Activated naive CD4-positive, alpha-beta T cell treated with anti-CD3 and anti-CD28 coated beads, Interleukin-2, amount 50 U/mL, for 72 hours (primary cell): ENCODE results near the gene DLGAP1. TPM values are rescaled to one million over a fixed set of nuclear protein-coding genes. Genes with fewer than 3 reads are reported as not detected.
A peak's percentile ranks its signal among the peaks of the same experiment; 100 is the strongest.
"Not testable (repeated sequence)": the region's sequence is repeated elsewhere in the genome, so short reads cannot be mapped to it uniquely, and the experiment has no call there.

Source experiments
- ATAC-seq, 2 donors: fragments of 150-1000 bp; cut with Tn5 transposase; 2 replicates each; pipeline ENCODE4 v1.10.0; 2021; ENCODE audit warnings: mild to moderate bottlenecking in 2 of 2, moderate library complexity in 2 of 2
- DNase-seq, 2 donors: peaks; one replicate each; pipeline ENCODE4 v3.0.0; 2021 to 2022; ENCODE audit warnings: low spot score in 2 of 2
- H3K27ac Mint-ChIP-seq, 2 donors: one replicate each; pipeline ENCODE4 v1.8.0; 2022; ENCODE audit warnings: mild to moderate bottlenecking in 2 of 2, mixed read lengths in 2 of 2
- H3K36me3 Mint-ChIP-seq, 2 donors: one replicate each; pipeline ENCODE4 v1.8.0; 2022; ENCODE audit warnings: mixed read lengths in 2 of 2
- H3K9me3 Mint-ChIP-seq, 2 donors: one replicate each; pipeline ENCODE4 v1.8.0; 2022; ENCODE audit warnings: mixed read lengths in 2 of 2
- total RNA-seq, 2 donors: library from RNA; stranded (reverse); gene quantifications; one replicate each; pipeline ENCODE4 v1.2.3, GENCODE V29; 2022

Gene DLGAP1
- total RNA-seq, 2 donors from 2014 or later = not detected

DNA sequence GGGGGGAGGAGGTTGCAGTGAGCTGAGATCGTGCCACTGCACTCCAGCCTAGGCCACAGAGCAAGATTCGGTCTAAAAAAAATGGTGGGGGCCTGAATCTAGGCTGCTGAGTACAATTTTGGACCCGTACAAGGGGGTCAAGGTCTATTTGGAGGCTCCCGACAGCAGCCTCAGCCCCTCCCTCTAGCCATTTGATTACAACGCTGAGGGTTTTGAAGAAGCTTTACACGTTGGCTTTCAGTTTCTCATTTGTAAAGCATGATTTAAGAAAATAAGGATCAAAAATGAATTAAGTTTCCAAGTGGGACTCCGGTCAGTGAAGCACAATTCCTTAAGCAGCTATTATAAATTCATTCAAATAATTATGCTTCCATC is 871.2 kb downstream of the DLGAP1 start:
- DNase-seq (no peak), ATAC-seq (no peak)
- H3K36me3 Mint-ChIP-seq = peaks cover 0 to 5% of the 10 kb centered on the region in 2 donors
- H3K27ac Mint-ChIP-seq = peak overlapping the region in 1 of 2 donors; percentile 79
- no peaks in the 10 kb centered on the region for H3K9me3 Mint-ChIP-seq

DNA sequence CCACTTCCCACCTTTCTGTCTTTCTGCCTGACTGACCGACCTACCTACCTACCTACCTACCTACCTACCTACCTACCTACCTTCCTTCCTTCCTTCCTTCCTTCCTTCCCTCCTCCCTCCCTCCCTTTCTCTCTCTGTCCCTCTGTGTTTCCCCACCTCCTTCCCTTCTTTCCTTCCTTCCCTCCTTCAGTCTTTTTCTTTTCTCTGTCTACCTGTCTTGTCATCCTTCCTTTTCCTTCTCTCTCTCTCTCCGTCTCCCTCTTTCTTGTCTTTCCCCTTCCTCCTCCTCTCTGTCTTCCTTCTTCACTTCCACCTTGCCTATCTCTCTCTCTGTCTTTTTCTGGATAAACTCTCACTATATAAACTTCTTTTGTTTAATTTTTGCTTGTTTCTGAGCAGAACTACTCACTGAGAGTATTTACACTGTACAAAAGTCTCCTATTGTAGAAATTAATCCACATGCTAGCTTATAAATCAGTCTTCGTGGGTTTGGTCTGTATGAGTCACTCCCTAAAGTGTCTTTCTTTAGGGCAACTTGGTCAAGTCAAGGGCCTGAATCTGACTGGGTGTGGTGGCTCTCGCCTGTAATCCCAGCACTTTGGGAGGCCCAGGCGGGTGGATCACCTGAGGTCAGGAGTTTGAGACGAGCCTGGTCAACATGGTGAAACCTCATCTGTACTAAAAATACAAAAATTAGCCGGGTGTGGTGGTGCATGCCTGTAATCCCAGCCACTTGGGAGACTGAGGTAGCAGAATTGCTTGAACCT is 871.8 kb downstream of the DLGAP1 start:
- ATAC-seq = peak in 1 of 2 donors; percentile 21
- DNase-seq, H3K9me3 Mint-ChIP-seq, H3K36me3 Mint-ChIP-seq: not testable (repeated sequence)
- H3K27ac Mint-ChIP-seq = peak overlapping the region in 1 of 2 donors; percentile 79

DNA sequence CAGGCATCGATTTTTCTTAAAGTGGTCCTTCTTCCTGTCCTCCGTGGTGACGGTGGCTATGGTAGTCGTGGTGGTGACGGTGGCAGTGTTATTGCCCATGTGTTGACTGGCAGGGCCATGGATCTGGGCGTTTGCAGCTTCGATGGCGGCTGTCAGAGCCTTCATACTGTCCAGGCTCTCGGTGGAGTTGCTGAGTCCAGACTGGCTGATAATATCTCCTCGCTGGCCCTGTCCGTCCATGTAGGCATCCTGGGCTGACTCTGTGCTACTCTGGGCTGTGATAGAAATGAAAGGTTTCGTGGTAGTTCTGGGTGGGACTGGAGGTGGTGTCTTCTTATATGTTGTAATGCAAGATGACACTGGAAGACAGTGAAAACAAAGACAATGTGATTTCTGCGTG is 873.2 kb downstream of the DLGAP1 start:
- Mint-ChIP-seq H3K27ac (no peak overlapping the region), H3K9me3 (no peaks in the 10 kb centered on the region), H3K36me3 (no peaks in the 10 kb centered on the region)
- ATAC-seq = no peak
- no peak for DNase-seq

DNA sequence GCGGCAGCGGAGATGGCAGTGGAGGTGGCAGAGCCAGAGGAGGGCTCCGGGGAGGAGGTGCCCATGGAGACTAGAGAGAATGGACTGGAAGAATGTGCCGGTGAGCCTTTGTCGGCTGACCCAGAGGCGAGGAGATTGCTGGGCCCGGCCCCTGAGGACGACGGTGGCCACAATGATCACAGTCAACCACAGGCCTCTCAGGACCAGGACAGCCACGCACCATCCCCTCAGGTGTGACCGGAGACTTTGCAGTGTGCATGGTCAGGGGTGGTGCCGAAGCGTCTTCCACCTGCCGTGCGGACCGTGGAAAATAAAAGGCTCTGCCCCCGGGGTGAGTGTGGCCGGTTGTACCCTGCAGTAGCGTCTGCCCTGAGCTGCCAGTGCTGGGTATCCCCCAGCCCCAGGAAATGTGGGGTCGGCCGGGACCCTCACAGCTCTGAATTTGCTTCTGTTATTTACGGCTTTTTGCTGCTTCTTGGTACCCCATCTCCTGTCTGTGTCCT is 874.5 kb downstream of the DLGAP1 start:
- DNase-seq, ATAC-seq, H3K36me3 Mint-ChIP-seq, H3K9me3 Mint-ChIP-seq: not testable (repeated sequence)
- H3K27ac Mint-ChIP-seq = peak overlapping the region in 1 of 2 donors; percentile 36

DNA sequence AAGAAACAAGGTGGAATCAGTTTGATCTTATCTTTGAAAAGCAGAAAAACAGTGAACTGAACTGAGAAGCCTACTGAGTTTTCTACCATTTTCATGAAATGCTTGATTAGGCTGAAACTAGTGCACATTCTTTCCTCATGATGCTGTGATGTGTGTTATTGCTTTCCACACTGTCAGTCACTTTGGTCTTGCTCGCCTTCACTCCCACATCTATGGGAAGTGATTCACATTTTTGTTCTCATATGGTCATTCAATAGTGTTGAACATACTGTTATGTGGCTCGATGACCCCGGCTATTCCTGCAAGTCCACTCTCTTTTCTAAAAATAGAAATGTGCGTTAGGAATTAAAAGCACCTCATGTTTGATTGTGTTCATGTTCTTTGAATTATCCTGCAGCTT is 875.4 kb downstream of the DLGAP1 start:
- no peaks in the 10 kb centered on the region for H3K9me3 Mint-ChIP-seq
- no peak overlapping the region for H3K27ac Mint-ChIP-seq
- DNase-seq = no peak
- no peak for ATAC-seq
- H3K36me3 Mint-ChIP-seq = no peaks in the 10 kb centered on the region

DNA sequence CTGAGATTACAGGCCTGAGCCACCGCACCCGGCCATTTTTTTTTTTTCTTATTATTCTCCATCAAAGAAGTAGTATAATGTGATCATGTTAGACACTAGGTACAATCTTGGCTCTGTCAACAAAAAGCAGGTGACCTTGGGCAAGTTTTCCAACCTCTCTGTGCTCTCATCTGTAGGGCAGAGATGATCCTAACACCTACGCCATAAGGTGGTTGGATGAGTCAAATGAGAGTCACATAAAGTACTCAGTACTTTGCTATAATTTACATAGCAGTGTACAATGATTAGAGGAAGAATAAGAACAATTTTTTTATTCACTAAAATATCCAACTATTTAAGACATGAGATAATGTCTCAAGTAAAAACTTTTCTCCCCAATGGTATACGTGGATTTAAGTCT is 876.5 kb downstream of the DLGAP1 start:
- ATAC-seq = peak; percentile 88 to 95
- no peak overlapping the region for H3K27ac Mint-ChIP-seq
- H3K36me3 Mint-ChIP-seq = no peaks in the 10 kb centered on the region
- H3K9me3 Mint-ChIP-seq = no peaks in the 10 kb centered on the region
- no peak for DNase-seq

- no peaks in the 10 kb centered on the region for H3K36me3 Mint-ChIP-seq
- no peaks in the 10 kb centered on the region for H3K9me3 Mint-ChIP-seq
- H3K27ac Mint-ChIP-seq = no peak overlapping the region
- no peak for DNase-seq
- no peak for ATAC-seq
Observed at GRCh38 chr18:3577281-3577855, 877.7 kb downstream of the DLGAP1 start.

GRCh38 chr18:3572761-3573160 is 882.3 kb downstream of the DLGAP1 start:
- no peak overlapping the region for H3K27ac Mint-ChIP-seq
- H3K36me3 Mint-ChIP-seq = no peaks in the 10 kb centered on the region
- ATAC-seq (no peak), DNase-seq (no peak)
- H3K9me3 Mint-ChIP-seq = no peaks in the 10 kb centered on the region

DNA sequence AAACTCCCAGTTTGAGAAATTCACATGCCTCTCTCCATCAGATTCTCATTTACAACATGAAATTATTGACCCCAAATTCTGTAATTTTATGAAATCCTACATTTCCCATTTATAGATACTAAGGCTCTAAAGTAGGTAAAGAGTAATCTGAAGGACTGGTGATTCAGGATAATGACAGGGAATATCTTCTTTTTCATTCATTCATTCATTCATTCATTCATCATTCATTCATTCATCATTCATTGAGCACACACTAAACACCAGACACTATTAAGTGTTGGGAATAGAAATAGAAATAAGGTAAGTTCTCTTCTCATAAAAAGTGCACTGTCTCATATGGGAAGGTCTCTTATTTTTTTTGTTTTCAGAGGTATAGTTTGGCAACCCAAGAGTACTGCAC is 888.3 kb downstream of the DLGAP1 start:
- peaks cover 0 to 11% of the 10 kb centered on the region in 2 donors for H3K36me3 Mint-ChIP-seq
- H3K27ac Mint-ChIP-seq = no peak overlapping the region
- H3K9me3 Mint-ChIP-seq = peaks cover 5 to 6% of the 10 kb centered on the region in 2 donors
- DNase-seq (no peak), ATAC-seq (no peak)

DNA sequence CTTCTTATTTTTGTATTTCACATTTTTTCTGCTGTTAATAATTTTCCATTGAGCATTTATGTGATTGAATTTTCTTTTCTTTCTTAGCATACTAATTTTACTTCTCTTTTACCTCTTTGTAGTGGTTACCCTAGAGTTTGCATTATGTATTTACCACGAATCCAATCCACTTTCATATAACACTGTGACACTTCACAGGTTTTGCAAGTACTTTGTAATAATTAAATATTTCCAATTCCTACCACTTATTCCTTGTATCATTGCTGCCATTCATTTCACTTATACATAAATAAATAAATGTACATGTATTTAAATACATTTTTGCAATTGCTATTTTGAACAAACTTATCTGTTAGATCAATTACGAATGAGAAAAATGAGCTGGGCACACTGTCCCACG is 894.4 kb downstream of the DLGAP1 start:
- Mint-ChIP-seq H3K9me3 (peaks cover 5 to 6% of the 10 kb centered on the region in 2 donors), H3K27ac (no peak overlapping the region), H3K36me3 (peaks cover 0 to 11% of the 10 kb centered on the region in 2 donors)
- DNase-seq = no peak
- ATAC-seq = no peak

DNA sequence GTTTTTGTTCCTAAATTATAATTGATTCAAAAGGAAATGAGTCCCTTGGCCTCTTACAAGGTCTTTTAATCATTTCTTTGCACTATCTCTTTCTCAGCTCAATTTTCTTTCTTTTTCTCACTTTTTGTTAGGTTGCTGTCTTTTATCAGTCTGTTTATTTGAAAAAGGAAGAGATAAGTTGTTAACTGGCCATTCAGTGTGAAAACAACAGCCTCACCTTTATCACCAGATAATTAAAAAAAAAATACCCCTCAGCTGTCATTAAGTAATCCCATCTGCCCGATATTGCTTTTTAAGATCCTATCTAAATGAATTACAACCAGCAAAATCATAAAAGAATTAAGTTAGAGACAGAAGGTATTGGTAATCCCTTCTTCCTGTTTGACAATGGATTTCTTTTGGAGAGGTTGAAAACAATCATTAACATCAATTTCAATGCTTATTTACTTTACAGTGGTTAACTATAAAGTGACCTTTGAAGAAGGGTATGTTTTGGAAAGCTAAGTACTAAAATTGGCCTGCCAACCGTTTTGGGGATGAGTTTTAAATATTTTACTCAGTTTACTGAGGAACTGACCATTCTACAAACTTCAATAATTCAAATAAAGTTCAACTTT is 900.2 kb downstream of the DLGAP1 start:
- H3K9me3 Mint-ChIP-seq = no peaks in the 10 kb centered on the region
- H3K27ac Mint-ChIP-seq = no peak overlapping the region
- DNase-seq (no peak), ATAC-seq (no peak)
- H3K36me3 Mint-ChIP-seq = no peaks in the 10 kb centered on the region

- DNase-seq = no peak
- no peak overlapping the region for H3K27ac Mint-ChIP-seq
- no peaks in the 10 kb centered on the region for H3K36me3 Mint-ChIP-seq
- no peaks in the 10 kb centered on the region for H3K9me3 Mint-ChIP-seq
- ATAC-seq = no peak
Observed at GRCh38 chr18:3554091-3554601, 901.0 kb downstream of the DLGAP1 start.

- H3K9me3 Mint-ChIP-seq = no peaks in the 10 kb centered on the region
- DNase-seq (no peak), ATAC-seq (no peak)
- no peaks in the 10 kb centered on the region for H3K36me3 Mint-ChIP-seq
- H3K27ac Mint-ChIP-seq = no peak overlapping the region
Observed at GRCh38 chr18:3552305-3552704, 902.8 kb downstream of the DLGAP1 start.

DNA sequence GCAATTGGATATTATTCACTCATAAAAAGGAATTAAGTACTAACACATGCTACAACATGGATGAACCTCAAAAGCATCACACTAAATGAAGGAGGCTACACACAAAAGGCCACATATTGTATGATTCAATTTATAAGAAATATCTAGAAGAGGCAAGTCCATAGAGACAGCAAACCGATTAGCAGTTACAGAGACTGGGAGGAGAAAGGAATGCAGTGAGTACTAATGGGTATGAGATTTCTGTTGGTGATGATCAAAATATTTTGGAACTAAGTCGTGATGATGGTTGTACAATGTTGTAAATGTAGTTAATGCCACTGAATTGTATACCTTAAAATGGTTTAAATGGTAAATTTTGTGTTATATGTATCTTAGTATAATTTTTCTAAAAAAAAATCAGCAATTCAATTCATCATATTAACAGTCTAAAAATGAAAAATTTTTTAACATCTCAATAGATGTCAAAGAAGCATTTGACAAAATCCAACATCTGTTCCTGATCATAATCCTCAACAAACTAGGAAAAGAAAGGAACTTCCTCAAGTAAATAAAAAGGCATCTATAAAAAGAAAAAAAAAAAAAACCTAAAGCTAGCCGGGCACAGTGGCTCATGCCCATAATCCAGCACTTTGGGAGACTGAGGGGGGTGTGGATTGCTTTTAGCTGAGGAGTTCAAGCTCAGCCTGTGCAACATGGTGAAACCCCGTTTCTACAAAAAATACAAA is 907.1 kb downstream of the DLGAP1 start:
- DNase-seq (no peak), ATAC-seq (no peak)
- Mint-ChIP-seq H3K36me3 (no peaks in the 10 kb centered on the region), H3K9me3 (no peaks in the 10 kb centered on the region), H3K27ac (no peak overlapping the region)

DNA sequence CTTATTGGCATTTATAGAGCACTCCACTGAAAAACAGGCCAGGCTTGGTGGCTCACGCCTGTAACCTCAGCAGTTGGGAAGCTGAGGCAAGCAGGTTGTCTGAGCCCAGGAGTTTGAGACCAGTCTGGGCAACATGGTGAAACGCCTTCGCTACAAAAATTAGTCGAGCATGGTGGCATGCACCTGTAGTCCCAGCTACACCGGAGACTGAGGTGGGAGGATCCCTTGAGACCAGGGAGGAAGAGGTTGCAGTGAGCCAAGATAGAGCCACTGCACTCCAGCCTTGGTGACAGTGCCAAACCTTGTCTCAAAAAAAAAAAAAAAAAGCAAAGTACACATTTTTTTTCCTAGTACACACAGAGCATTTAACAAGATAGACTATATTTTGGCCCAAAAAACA is 909.0 kb downstream of the DLGAP1 start:
- no peak for DNase-seq
- Mint-ChIP-seq H3K27ac (no peak overlapping the region), H3K9me3 (no peaks in the 10 kb centered on the region), H3K36me3 (no peaks in the 10 kb centered on the region)
- ATAC-seq = no peak

- ATAC-seq (no peak), DNase-seq (no peak)
- Mint-ChIP-seq H3K27ac (no peak overlapping the region), H3K36me3 (peaks cover 0 to 6% of the 10 kb centered on the region in 2 donors), H3K9me3 (no peaks in the 10 kb centered on the region)
Observed at GRCh38 chr18:3544537-3544936, 910.6 kb downstream of the DLGAP1 start.
